Motor neuron (in vitro differentiated cells): ENCODE measurements around the gene TIMP3. TPM values are rescaled to one million over a fixed set of nuclear protein-coding genes. Genes with fewer than 3 reads are reported as not detected.

Experiments
- ATAC-seq, 8 experiments: fragments of 200-7000 bp; cut with Tn5 transposase; replicated peaks in 6 of 8; 2 replicates each; pipeline ENCODE4 v1.8.0; 2021; ENCODE audit warnings: mild to moderate bottlenecking in 8 of 8, moderate library complexity in 8 of 8
- H3K27ac ChIP-seq, 2 donors: fragments of 250-450 bp; sonication (Bioruptor Pico); 2 replicates each; pipeline ENCODE4 v1.9.0; 2021; ENCODE audit warnings: antibody characterized with exemption in 2 of 2, mild to moderate bottlenecking in 2 of 2, moderate library complexity in 1 of 2
- H3K4me1 ChIP-seq, 2 donors: fragments of 250-450 bp; sonication (Bioruptor Pico); replicated peaks in 1 of 2; 2 replicates each; pipeline ENCODE4 v1.6.1; 2021; ENCODE audit warnings: antibody characterized with exemption in 2 of 2, mild to moderate bottlenecking in 2 of 2, moderate library complexity in 1 of 2
- H3K4me3 ChIP-seq, 5 donors: fragments of 250-450 bp; sonication (Bioruptor Pico); 2 replicates each; pipeline ENCODE4 v1.9.0; 2021; ENCODE audit warnings: antibody characterized with exemption in 5 of 5, mild to moderate bottlenecking in 5 of 5, moderate library complexity in 4 of 5
- WGBS, 10 experiments: fragments of 450-650 bp; shearing (Covaris generic); methylation state at CpG; one replicate each; pipeline ENCODE4 v1.0.0; 2022; 5-methylcytosine and 5-hydroxymethylcytosine counted together
- in situ Hi-C, 9 experiments: fragments of 400-800 bp; cut with MboI; loops; one replicate each; pipeline ENCODE4 v1.15.0; 2021; ENCODE audit warnings: low sequenced_read_pairs in 9 of 9, low pct_unique_long_range_greater_than_20kb in 2 of 9; ENCODE audit not compliant: unreplicated experiment in 9 of 9
- total RNA-seq, 8 experiments: library from RNA; unstranded; fragments of 300-600 nt; gene quantifications; 2 replicates each; pipeline versions ENCODE4 v1.2.3 to v1.2.4, GENCODE V29; 2022

The TIMP3 gene
- total RNA-seq, 8 experiments from 2014 or later = 1.5 to 151 (median 10.9) TPM

DNA sequence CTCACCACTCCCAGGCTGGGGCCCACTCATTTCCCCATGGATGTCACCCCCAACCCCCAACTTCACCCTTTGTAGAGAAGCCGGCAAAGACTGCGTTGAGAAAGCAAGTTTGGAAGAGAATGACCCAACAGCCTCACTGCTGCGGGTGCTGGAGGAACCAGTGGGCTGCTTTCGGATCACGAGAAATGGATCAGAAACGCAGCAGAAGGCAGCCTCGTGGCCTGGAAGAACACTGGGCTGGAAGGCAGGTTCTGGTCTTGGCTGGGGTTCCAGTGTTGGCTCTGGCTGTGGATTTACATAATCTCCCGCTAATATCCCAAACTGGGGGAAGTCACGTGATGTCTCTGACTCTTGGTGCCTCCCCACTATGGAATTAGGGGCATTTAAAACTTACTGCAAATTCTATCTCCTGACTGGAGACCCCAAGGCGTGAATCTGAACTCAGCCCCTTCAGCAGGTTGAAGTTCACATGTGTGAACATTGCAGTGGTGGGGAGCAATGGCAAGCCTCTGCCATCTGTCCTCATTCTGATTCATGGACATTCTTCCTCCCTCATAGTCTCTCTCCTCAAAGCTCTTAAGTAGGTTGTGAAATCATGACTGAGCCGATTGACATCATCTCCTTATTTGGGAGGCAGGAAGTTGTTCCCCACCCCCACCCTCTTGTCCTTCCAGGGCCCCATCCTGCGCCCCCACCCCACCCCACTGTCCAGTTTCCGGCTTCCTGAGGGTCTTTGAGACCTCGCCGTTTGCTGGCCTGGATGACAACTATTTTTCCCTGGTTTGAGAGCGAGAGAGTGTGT lies 37.0 kb upstream of the TIMP3 start:
- ATAC-seq = peak in 3 of 8 experiments; percentile 23 to 55 (median 29)
- Histone ChIP-seq H3K4me3 (no peak overlapping the region), H3K4me1 (no peaks in the 10 kb centered on the region), H3K27ac (no peak overlapping the region)
- in situ Hi-C loops = loop anchor here in 1 of 9 experiments (25.0 kb wide), 1 partner anchor 102 kb away; no protein-coding TSS in a partner anchor
- WGBS, 10 experiments = 19 to 100% (median 88%) methylated on average over 1 to 13 of the region's 16 CpGs; no CpG with 5 or more reads in 2 of the 10 experiments

GRCh38 chr22:32765132-32765618 lies 36.3 kb upstream of the TIMP3 start:
- H3K27ac ChIP-seq = no peak overlapping the region
- no peaks in the 10 kb centered on the region for H3K4me1 ChIP-seq
- in situ Hi-C loops = loop anchor here in 1 of 9 experiments (25.0 kb wide), 1 partner anchor 103 kb away; no protein-coding TSS in a partner anchor
- 80 to 95% (median 87%) methylated on average over 2 to 12 of the region's 12 CpGs for WGBS, 10 experiments
- no peak overlapping the region for H3K4me3 ChIP-seq
- ATAC-seq = no peak

GRCh38 chr22:32771756-32772155 lies 29.7 kb upstream of the TIMP3 start:
- no peak for ATAC-seq
- in situ Hi-C loops = loop anchor here in 1 of 9 experiments (25.0 kb wide), 1 partner anchor 109 kb away; no protein-coding TSS in a partner anchor
- H3K4me1 ChIP-seq = no peaks in the 10 kb centered on the region
- H3K27ac ChIP-seq = no peak overlapping the region
- no peak overlapping the region for H3K4me3 ChIP-seq
- WGBS, 10 experiments = 38 to 100% (median 69%) methylated on average over 1 to 4 of the region's 4 CpGs; no CpG with 5 or more reads in 4 of the 10 experiments

DNA sequence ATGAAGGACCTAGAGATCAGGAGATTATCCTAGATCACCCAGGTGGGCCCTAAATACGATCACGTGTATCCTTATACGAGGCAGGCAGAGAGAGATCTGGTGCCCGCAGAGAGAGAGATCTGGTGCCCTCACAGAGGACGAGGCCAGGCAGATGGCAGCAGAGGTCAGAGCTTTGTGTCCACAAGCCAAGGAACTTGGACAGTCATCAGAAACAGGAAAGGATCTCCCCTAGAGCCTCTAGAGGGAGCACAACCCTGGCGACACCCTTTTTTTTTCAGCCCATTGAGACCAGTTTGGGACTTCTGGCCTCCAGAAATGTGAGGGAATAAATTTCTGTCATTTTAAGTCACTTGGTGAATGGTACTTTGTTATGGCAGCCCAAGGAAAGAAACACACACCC lies 25.5 kb upstream of the TIMP3 start:
- 60 to 100% (median 90%) methylated on average over 1 to 5 of the region's 6 CpGs; no CpG with 5 or more reads in 3 of the 10 experiments for WGBS, 10 experiments
- Histone ChIP-seq H3K27ac (no peak overlapping the region), H3K4me1 (peaks cover 0 to 6% of the 10 kb centered on the region in 2 donors), H3K4me3 (no peak overlapping the region)
- ATAC-seq = peak in 3 of 8 experiments; percentile 31 to 60 (median 59)
- in situ Hi-C loops = loop anchor here in 3 of 9 experiments (25.0 kb wide), 2 partner anchors 114 to 239 kb away; no protein-coding TSS in a partner anchor

- ATAC-seq = no peak
- H3K4me3 ChIP-seq = no peak overlapping the region
- peaks cover 0 to 6% of the 10 kb centered on the region in 2 donors for H3K4me1 ChIP-seq
- H3K27ac ChIP-seq = no peak overlapping the region
- 54 to 100% (median 90%) methylated on average over 1 to 3 of the region's 4 CpGs; no CpG with 5 or more reads in 3 of the 10 experiments for WGBS, 10 experiments
- in situ Hi-C loops = loop anchor here in 3 of 9 experiments (25.0 kb wide), 2 partner anchors 114 to 239 kb away; no protein-coding TSS in a partner anchor
Measured at GRCh38 chr22:32776397-32776796, 25.1 kb upstream of the TIMP3 start.

DNA sequence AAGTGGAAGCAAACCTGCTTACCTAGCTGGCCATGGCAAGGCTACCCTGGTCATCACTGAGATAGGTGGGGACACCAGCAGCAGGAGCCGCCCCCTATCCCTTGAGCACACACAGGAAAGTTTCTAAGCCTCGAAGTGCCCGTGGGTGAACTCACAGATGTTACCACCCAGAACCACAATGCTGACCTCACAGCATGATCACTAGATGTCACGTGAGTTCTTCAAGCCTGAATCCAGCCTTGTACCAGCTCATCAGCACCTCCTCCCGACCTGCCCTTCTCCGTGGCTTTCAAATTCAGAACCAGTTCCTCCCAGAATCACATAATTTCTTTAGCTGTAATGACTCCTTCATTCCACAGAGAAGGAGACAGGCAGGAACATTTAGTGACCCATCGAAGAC lies 24.7 kb upstream of the TIMP3 start:
- in situ Hi-C loops = loop anchor here in 3 of 9 experiments (25.0 kb wide), 2 partner anchors 115 to 240 kb away; no protein-coding TSS in a partner anchor
- no peak overlapping the region for H3K27ac ChIP-seq
- no peak overlapping the region for H3K4me3 ChIP-seq
- ATAC-seq = peak in 4 of 8 experiments; percentile 31 to 62 (median 50)
- H3K4me1 ChIP-seq = peaks cover 0 to 6% of the 10 kb centered on the region in 2 donors
- WGBS, 10 experiments = 17 to 90% (median 77%) methylated on average over 2 to 6 of the region's 7 CpGs; no CpG with 5 or more reads in 4 of the 10 experiments

GRCh38 chr22:32777987-32778386 lies 23.5 kb upstream of the TIMP3 start:
- Histone ChIP-seq H3K4me1 (peaks cover 0 to 6% of the 10 kb centered on the region in 2 donors), H3K4me3 (no peak overlapping the region), H3K27ac (no peak overlapping the region)
- 33 to 100% (median 78%) methylated on average over 1 to 3 of the region's 4 CpGs; no CpG with 5 or more reads in 4 of the 10 experiments for WGBS, 10 experiments
- no peak for ATAC-seq
- in situ Hi-C loops = loop anchor here in 3 of 9 experiments (25.0 kb wide), 2 partner anchors 116 to 241 kb away; no protein-coding TSS in a partner anchor

DNA sequence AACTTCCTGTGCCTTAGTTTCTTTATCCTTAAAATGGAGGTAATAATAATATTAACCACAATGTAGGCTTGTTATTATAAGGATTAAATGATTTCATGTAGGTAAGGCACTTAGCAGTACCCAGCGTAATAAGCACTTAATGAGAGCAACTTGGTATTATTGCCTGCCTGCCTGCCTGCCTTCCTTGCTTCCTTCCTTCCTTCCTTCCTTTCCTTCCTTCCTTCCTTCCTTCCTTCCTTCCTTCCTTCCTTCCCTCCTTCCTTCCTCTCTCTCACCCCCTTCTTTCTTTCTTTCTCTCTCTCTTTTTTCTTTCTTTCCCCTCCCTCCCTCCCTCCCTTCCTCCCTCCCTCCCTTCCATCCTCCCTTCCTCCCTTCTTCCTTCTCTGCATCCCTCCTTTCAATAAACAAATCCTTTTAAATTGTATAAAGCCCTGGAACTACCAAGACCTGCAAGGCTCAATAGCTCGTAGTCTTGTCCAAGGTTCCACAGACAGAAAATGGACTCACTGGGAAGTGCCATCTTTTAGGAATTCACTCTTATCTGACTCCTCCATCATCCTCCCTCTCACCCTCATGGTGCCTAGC lies 20.7 kb upstream of the TIMP3 start:
- no peak for ATAC-seq
- in situ Hi-C loops = loop anchor here in 3 of 9 experiments (25.0 kb wide), 2 partner anchors 119 to 244 kb away; no protein-coding TSS in a partner anchor
- Histone ChIP-seq H3K4me1 (peaks cover 0 to 6% of the 10 kb centered on the region in 2 donors), H3K27ac (no peak overlapping the region), H3K4me3 (no peak overlapping the region)
- WGBS, 10 experiments = 80 to 100% (median 86%) methylated on average over 1 of the region's 2 CpGs; no CpG with 5 or more reads in 7 of the 10 experiments

- ATAC-seq = no peak
- Histone ChIP-seq H3K4me1 (peaks cover 0 to 6% of the 10 kb centered on the region in 2 donors), H3K4me3 (no peak overlapping the region), H3K27ac (no peak overlapping the region)
- in situ Hi-C loops = loop anchor here in 3 of 9 experiments (25.0 kb wide), 2 partner anchors 119 to 244 kb away; no protein-coding TSS in a partner anchor
- 10 to 100% (median 89%) methylated on average over 1 of the region's 1 CpG; no CpG with 5 or more reads in 1 of the 10 experiments for WGBS, 10 experiments
Measured at GRCh38 chr22:32781695-32782094, 19.8 kb upstream of the TIMP3 start.

- in situ Hi-C loops = loop anchor here in 3 of 9 experiments (25.0 kb wide), 2 partner anchors 123 to 248 kb away; no protein-coding TSS in a partner anchor
Measured at GRCh38 chr22:32785321-32786026, 16.0 kb upstream of the TIMP3 start.

GRCh38 chr22:32786027-32786418 lies 15.5 kb upstream of the TIMP3 start:
- Histone ChIP-seq H3K4me1 (peaks cover 9 to 12% of the 10 kb centered on the region in 2 donors), H3K27ac (no peak overlapping the region), H3K4me3 (no peak overlapping the region)
- in situ Hi-C loops = loop anchor here in 3 of 9 experiments (25.0 kb wide), 2 partner anchors 124 to 249 kb away; no protein-coding TSS in a partner anchor
- ATAC-seq = peak in 2 of 8 experiments; percentile 22 to 31
- WGBS, 10 experiments = 30 to 100% (median 83%) methylated on average over 1 to 2 of the region's 2 CpGs; no CpG with 5 or more reads in 2 of the 10 experiments

More at GRCh38 chr22:32785321-32786026, 16.0 kb upstream of the TIMP3 start:
- WGBS, 10 experiments = 65 to 100% (median 95%) methylated on average over 1 to 4 of the region's 5 CpGs; no CpG with 5 or more reads in 1 of the 10 experiments
- ATAC-seq = no peak
- H3K4me3 ChIP-seq = no peak overlapping the region
- no peak overlapping the region for H3K27ac ChIP-seq
- peaks cover 9 to 12% of the 10 kb centered on the region in 2 donors for H3K4me1 ChIP-seq
